Caco-2 (cell line): ENCODE data around the gene C9. TPM values are rescaled to one million over a fixed set of nuclear protein-coding genes. Genes with fewer than 3 reads are reported as not detected.

Experiments
- BruUV-seq: library from RNA; stranded (reverse); fragments of 400-500 nt; replicated peaks from 2 replicates; lab custom pipeline; 2021; lab: Mats Ljungman, UMichigan
- CTCF ChIA-PET: fragments of 300-600 bp; sonication (Branson Sonifier 250); formaldehyde crosslinking; loops from one replicate; lab custom pipeline; 2022; ENCODE audit warnings: antibody characterized with exemption; lab: Charles Lee
- POLR2A ChIA-PET: fragments of 300-600 bp; sonication (Branson Sonifier 250); formaldehyde crosslinking; loops from one replicate; lab custom pipeline; 2022; ENCODE audit warnings: antibody characterized with exemption; lab: Charles Lee
- DNase-seq, 2 experiments: peaks; one replicate each; pipeline versions ENCODE4 v3.0.0 to v3.0.0-alpha.2; 2020 to 2022
- H3K27me3 ChIP-seq: replicated peaks from 2 replicates; pipeline ENCODE4 v1.6.0; 2011; ENCODE audit warnings: low read length; ENCODE audit not compliant: control insufficient read depth, insufficient read depth
- H3K36me3 ChIP-seq: 2 replicates; pipeline ENCODE4 v1.5.1; 2011; ENCODE audit warnings: low read length; ENCODE audit not compliant: control insufficient read depth, insufficient read depth
- H3K4me1 ChIP-seq: fragments of 250-450 bp; sonication (Bioruptor Pico); 2 replicates; pipeline ENCODE4 v1.5.1; 2020; ENCODE audit warnings: mild to moderate bottlenecking
- H3K4me3 ChIP-seq: 2 replicates; pipeline ENCODE4 v1.5.1; 2011; ENCODE audit warnings: low read depth, mild to moderate bottlenecking, control low read depth, low read length
- H3K9me3 ChIP-seq: fragments of 250-450 bp; sonication (Bioruptor Pico); 2 replicates; pipeline ENCODE4 v1.5.1; 2020; ENCODE audit warnings: mild to moderate bottlenecking, moderate library complexity
- H3K27ac Mint-ChIP-seq: one replicate; pipeline ENCODE4 v1.8.0; 2022; ENCODE audit warnings: mixed read lengths; ENCODE audit not compliant: unreplicated experiment
- H3K27me3 Mint-ChIP-seq: one replicate; pipeline ENCODE4 v1.8.0; 2022; ENCODE audit warnings: mixed read lengths; ENCODE audit not compliant: insufficient read depth, unreplicated experiment
- H3K36me3 Mint-ChIP-seq: one replicate; pipeline ENCODE4 v1.8.0; 2022; ENCODE audit warnings: mild to moderate bottlenecking, mixed read lengths; ENCODE audit not compliant: insufficient read depth, unreplicated experiment
- H3K4me1 Mint-ChIP-seq: one replicate; pipeline ENCODE4 v1.8.0; 2022; ENCODE audit warnings: low read depth, mixed read lengths; ENCODE audit not compliant: unreplicated experiment
- H3K4me3 Mint-ChIP-seq: one replicate; pipeline ENCODE4 v1.8.0; 2022; ENCODE audit warnings: mild to moderate bottlenecking, moderate library complexity, mixed read lengths; ENCODE audit not compliant: unreplicated experiment
- H3K9me3 Mint-ChIP-seq: one replicate; pipeline ENCODE4 v1.8.0; 2022; ENCODE audit warnings: mixed read lengths; ENCODE audit not compliant: unreplicated experiment
- intact Hi-C: fragments of 100-400 bp; cut with micrococcal nuclease; formaldehyde crosslinking; loops from one replicate; pipeline ENCODE4 v1.10.0; 2022; ENCODE audit not compliant: unreplicated experiment
- total RNA-seq: library from RNA; stranded (reverse); gene quantifications from 2 replicates; pipeline ENCODE4 v1.2.3, GENCODE V29; 2022
- TF ChIP-seq, protein P1 (sequence below), 2 experiments: fragments of 200-600 bp in 1 of 2; IDR thresholded peaks; 1 replicate in 1 of 2; 2 replicates in 1 of 2; pipeline versions ENCODE4 v1.5.1 to v1.8.0; 2011 to 2022; ENCODE audit warnings: antibody characterized with exemption in 1 of 2, control low read depth in 1 of 2, inconsistent platforms in 1 of 2, low read depth in 1 of 2, low read length in 1 of 2, mild to moderate bottlenecking in 1 of 2, moderate library complexity in 1 of 2; ENCODE audit not compliant: insufficient read depth in 1 of 2, severe bottlenecking in 1 of 2, unreplicated experiment in 1 of 2

C9 gene
- total RNA-seq, 1 experiment from 2014 or later, result 0.41 TPM

- Histone ChIP-seq H3K4me1 (no peaks in the 10 kb centered on the region), H3K36me3 (0 out of 2 replicates have a peak, but pooled peaks cover 2% of the 10 kb centered on the region), H3K4me3 (no peak overlapping the region), H3K9me3 (no peaks in the 10 kb centered on the region), H3K27me3 (no peaks in the 10 kb centered on the region)
- peaks cover 1% of the 10 kb centered on the region for H3K4me1 Mint-ChIP-seq
- no peak overlapping the region for H3K4me3 Mint-ChIP-seq
- intact Hi-C loops, result no loop called here
- no TSS peak for BruUV-seq
- H3K27ac Mint-ChIP-seq, result no peak overlapping the region
- no peaks in the 10 kb centered on the region for H3K27me3 Mint-ChIP-seq
- DNase-seq, result no peak
- peaks cover 92% of the 10 kb centered on the region for H3K36me3 Mint-ChIP-seq
- ChIA-PET CTCF (no interaction called here), POLR2A (no interaction called here)
- TF ChIP-seq, protein P1, sequence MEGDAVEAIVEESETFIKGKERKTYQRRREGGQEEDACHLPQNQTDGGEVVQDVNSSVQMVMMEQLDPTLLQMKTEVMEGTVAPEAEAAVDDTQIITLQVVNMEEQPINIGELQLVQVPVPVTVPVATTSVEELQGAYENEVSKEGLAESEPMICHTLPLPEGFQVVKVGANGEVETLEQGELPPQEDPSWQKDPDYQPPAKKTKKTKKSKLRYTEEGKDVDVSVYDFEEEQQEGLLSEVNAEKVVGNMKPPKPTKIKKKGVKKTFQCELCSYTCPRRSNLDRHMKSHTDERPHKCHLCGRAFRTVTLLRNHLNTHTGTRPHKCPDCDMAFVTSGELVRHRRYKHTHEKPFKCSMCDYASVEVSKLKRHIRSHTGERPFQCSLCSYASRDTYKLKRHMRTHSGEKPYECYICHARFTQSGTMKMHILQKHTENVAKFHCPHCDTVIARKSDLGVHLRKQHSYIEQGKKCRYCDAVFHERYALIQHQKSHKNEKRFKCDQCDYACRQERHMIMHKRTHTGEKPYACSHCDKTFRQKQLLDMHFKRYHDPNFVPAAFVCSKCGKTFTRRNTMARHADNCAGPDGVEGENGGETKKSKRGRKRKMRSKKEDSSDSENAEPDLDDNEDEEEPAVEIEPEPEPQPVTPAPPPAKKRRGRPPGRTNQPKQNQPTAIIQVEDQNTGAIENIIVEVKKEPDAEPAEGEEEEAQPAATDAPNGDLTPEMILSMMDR (IDR thresholded peaks at IDR 0.05; ENCODE audit: insufficient read depth in 1 of 2, low read depth in 1 of 2, low read length in 1 of 2, severe bottlenecking in 1 of 2, unreplicated experiment in 1 of 2), result no peak
- H3K9me3 Mint-ChIP-seq, result no peaks in the 10 kb centered on the region
These were observed 26.6 kb upstream of the C9 start for GRCh38 chr5:39390945-39391344.

DNA sequence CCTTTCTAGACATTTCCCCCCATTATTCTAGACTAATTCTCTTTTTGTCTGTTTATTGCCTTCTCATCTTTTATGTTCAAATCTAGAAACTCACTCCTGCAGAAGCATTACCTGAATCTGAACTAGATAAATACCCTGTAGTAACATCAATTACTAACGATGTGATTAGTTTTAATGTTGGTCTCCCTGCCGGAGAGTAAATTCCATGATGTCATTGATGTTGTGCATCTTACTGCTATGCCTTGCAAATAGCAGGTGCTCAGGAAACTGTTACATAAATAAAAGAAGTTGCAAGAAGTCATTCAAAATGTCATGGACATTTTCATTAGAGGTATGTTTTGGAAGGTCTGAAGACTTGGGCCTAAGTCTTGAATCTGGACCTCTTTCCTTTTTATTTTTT, 23.0 kb upstream of the C9 start:
- no TSS peak for BruUV-seq

DNA sequence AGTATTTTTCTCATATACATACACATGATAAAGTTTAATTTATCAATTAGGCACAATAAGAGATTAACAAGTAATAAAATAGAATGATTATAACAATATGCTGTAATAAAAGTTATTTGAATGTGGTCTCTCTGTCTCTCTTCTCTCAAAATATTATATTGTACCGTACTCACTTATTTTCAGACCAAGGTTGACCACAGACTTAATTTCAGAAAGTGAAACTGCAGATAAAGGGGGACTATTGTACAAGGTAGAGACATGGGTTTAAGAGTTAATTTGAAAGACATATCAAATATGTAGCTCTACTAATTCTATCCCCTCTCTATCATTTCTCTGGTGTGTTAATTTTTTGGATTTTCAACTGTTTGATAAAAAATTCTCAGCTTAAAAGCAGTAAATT, 20.0 kb upstream of the C9 start:
- no peaks in the 10 kb centered on the region for H3K27me3 Mint-ChIP-seq
- Histone ChIP-seq H3K4me3 (no peak overlapping the region), H3K9me3 (no peaks in the 10 kb centered on the region), H3K36me3 (peaks cover 4% of the 10 kb centered on the region), H3K4me1 (peaks cover 3% of the 10 kb centered on the region; the same call in 1 of the 2 replicates), H3K27me3 (no peaks in the 10 kb centered on the region)
- POLR2A ChIA-PET, result no interaction called here
- CTCF ChIA-PET, result no interaction called here
- H3K27ac Mint-ChIP-seq, result no peak overlapping the region
- H3K4me1 Mint-ChIP-seq, result peaks cover 11% of the 10 kb centered on the region
- TF ChIP-seq, protein P1 (IDR thresholded peaks at IDR 0.05; ENCODE audit: insufficient read depth in 1 of 2, low read depth in 1 of 2, low read length in 1 of 2, severe bottlenecking in 1 of 2, unreplicated experiment in 1 of 2), result no peak
- no peak overlapping the region for H3K4me3 Mint-ChIP-seq
- DNase-seq, result no peak
- intact Hi-C loops, result no loop called here
- peaks cover 90% of the 10 kb centered on the region for H3K36me3 Mint-ChIP-seq
- BruUV-seq, result no TSS peak
- H3K9me3 Mint-ChIP-seq, result no peaks in the 10 kb centered on the region

More for the DNA sequence above, 23.0 kb upstream of the C9 start:
- no peaks in the 10 kb centered on the region for H3K9me3 ChIP-seq
- no peaks in the 10 kb centered on the region for H3K27me3 ChIP-seq
- Mint-ChIP-seq H3K36me3 (peaks cover 91% of the 10 kb centered on the region), H3K9me3 (no peaks in the 10 kb centered on the region), H3K27me3 (no peaks in the 10 kb centered on the region), H3K27ac (no peak overlapping the region), H3K4me1 (peaks cover 6% of the 10 kb centered on the region), H3K4me3 (no peak overlapping the region)
- H3K4me1 ChIP-seq, result peaks cover 3% of the 10 kb centered on the region; the same call in 1 of the 2 replicates
- intact Hi-C loops, result no loop called here
- peaks cover 2% of the 10 kb centered on the region; the same call in 1 of the 2 replicates for H3K36me3 ChIP-seq
- CTCF ChIA-PET, result no interaction called here
- H3K4me3 ChIP-seq, result no peak overlapping the region
- DNase-seq, result no peak
- POLR2A ChIA-PET, result no interaction called here
- TF ChIP-seq, protein P1 (IDR thresholded peaks at IDR 0.05; ENCODE audit: insufficient read depth in 1 of 2, low read depth in 1 of 2, low read length in 1 of 2, severe bottlenecking in 1 of 2, unreplicated experiment in 1 of 2), result no peak
